ENCODE data around the gene SLC35E1. TPM values are rescaled to one million over a fixed set of nuclear protein-coding genes. Genes with fewer than 3 reads are reported as not detected.

Gene SLC35E1
- total RNA-seq, 1 experiment from 2014 or later = 61.0 TPM

GRCh38 chr19:16605115-16605514, 32.9 kb upstream of the SLC35E1 start:
- Histone ChIP-seq H3K27me3 (ENCODE audit: insufficient read depth, low read depth) (no peaks in the 10 kb centered on the region), H3K36me3 (ENCODE audit: low read depth) (no peaks in the 10 kb centered on the region), H2AFZ (no peak overlapping the region), H3K4me2 (no peak overlapping the region), H3K9me3 (ENCODE audit: insufficient read depth, low read depth) (no peaks in the 10 kb centered on the region), H3K27ac (no peak overlapping the region), H4K20me1 (ENCODE audit: insufficient read depth) (peaks cover 94% of the 10 kb centered on the region), H3F3A (ENCODE audit: insufficient read depth, low read depth) (peaks cover 16% of the 10 kb centered on the region), H3K9me2 (ENCODE audit: insufficient read depth) (no peaks in the 10 kb centered on the region), H3K79me2 (ENCODE audit: low read depth) (peaks cover 96% of the 10 kb centered on the region), H3K4me3 (no peak overlapping the region), H3K4me1 (replicated peaks; ENCODE audit: insufficient read depth) (no peaks in the 10 kb centered on the region)
- DNase-seq = no peak
- intact Hi-C loops (cut with micrococcal nuclease; ENCODE audit: unreplicated experiment) = no loop called here
- ChIA-PET POLR2A (ENCODE audit: unreplicated experiment) (interaction anchor here (0.6 kb wide), 1 partner anchor 662 kb away, joined by 3 read pairs; no protein-coding TSS in a partner anchor), CTCF (no interaction called here)
- no TSS peak for BruUV-seq (replicated peaks)
- no peak for TF ChIP-seq EZH2 (IDR thresholded peaks at IDR 0.05; ENCODE audit: low read depth)
- TF ChIP-seq, protein P1, sequence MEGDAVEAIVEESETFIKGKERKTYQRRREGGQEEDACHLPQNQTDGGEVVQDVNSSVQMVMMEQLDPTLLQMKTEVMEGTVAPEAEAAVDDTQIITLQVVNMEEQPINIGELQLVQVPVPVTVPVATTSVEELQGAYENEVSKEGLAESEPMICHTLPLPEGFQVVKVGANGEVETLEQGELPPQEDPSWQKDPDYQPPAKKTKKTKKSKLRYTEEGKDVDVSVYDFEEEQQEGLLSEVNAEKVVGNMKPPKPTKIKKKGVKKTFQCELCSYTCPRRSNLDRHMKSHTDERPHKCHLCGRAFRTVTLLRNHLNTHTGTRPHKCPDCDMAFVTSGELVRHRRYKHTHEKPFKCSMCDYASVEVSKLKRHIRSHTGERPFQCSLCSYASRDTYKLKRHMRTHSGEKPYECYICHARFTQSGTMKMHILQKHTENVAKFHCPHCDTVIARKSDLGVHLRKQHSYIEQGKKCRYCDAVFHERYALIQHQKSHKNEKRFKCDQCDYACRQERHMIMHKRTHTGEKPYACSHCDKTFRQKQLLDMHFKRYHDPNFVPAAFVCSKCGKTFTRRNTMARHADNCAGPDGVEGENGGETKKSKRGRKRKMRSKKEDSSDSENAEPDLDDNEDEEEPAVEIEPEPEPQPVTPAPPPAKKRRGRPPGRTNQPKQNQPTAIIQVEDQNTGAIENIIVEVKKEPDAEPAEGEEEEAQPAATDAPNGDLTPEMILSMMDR (conservative IDR thresholded peaks at IDR 0.05) = no peak

- no peak overlapping the region for H3K4me2 ChIP-seq
- H3K4me1 ChIP-seq (replicated peaks; ENCODE audit: insufficient read depth) = no peaks in the 10 kb centered on the region
- no peak for DNase-seq
- H3K27ac ChIP-seq = no peak overlapping the region
- TF ChIP-seq, protein P1 (conservative IDR thresholded peaks at IDR 0.05) = no peak
- no peak for TF ChIP-seq EZH2 (IDR thresholded peaks at IDR 0.05; ENCODE audit: low read depth)
- no peak overlapping the region for H3K4me3 ChIP-seq
- ChIA-PET POLR2A (ENCODE audit: unreplicated experiment) (interaction anchor here (0.6 kb wide), 1 partner anchor 662 kb away, joined by 3 read pairs; no protein-coding TSS in a partner anchor), CTCF (no interaction called here)
- no TSS peak for BruUV-seq (replicated peaks)
- no peaks in the 10 kb centered on the region for H3K27me3 ChIP-seq (ENCODE audit: insufficient read depth, low read depth)
- H2AFZ ChIP-seq = no peak overlapping the region
- peaks cover 12% of the 10 kb centered on the region for H3F3A ChIP-seq (ENCODE audit: insufficient read depth, low read depth)
- H3K9me2 ChIP-seq (ENCODE audit: insufficient read depth) = no peaks in the 10 kb centered on the region
- peaks cover 94% of the 10 kb centered on the region for H4K20me1 ChIP-seq (ENCODE audit: insufficient read depth)
- no peaks in the 10 kb centered on the region for H3K9me3 ChIP-seq (ENCODE audit: insufficient read depth, low read depth)
- no peaks in the 10 kb centered on the region for H3K36me3 ChIP-seq (ENCODE audit: low read depth)
- intact Hi-C loops (cut with micrococcal nuclease; ENCODE audit: unreplicated experiment) = no loop called here
- H3K79me2 ChIP-seq (ENCODE audit: low read depth) = peaks cover 96% of the 10 kb centered on the region
Measured at GRCh38 chr19:16604615-16605014, 32.4 kb upstream of the SLC35E1 start.

GRCh38 chr19:16603090-16603489, 30.9 kb upstream of the SLC35E1 start:
- ChIA-PET CTCF (no interaction called here), POLR2A (ENCODE audit: unreplicated experiment) (no interaction called here)
- no peak for DNase-seq
- Histone ChIP-seq H3K4me1 (replicated peaks; ENCODE audit: insufficient read depth) (no peaks in the 10 kb centered on the region), H3K4me3 (no peak overlapping the region), H3K9me3 (ENCODE audit: insufficient read depth, low read depth) (no peaks in the 10 kb centered on the region), H3K4me2 (no peak overlapping the region), H3K9me2 (ENCODE audit: insufficient read depth) (no peaks in the 10 kb centered on the region), H3K79me2 (ENCODE audit: low read depth) (peaks cover 96% of the 10 kb centered on the region), H3K27ac (no peak overlapping the region), H3K36me3 (ENCODE audit: low read depth) (no peaks in the 10 kb centered on the region), H4K20me1 (ENCODE audit: insufficient read depth) (peaks cover 93% of the 10 kb centered on the region), H3F3A (ENCODE audit: insufficient read depth, low read depth) (no peaks in the 10 kb centered on the region), H2AFZ (no peak overlapping the region), H3K27me3 (ENCODE audit: insufficient read depth, low read depth) (no peaks in the 10 kb centered on the region)
- no TSS peak for BruUV-seq (replicated peaks)
- no peak for TF ChIP-seq EZH2 (IDR thresholded peaks at IDR 0.05; ENCODE audit: low read depth)
- TF ChIP-seq, protein P1 (conservative IDR thresholded peaks at IDR 0.05) = no peak
- intact Hi-C loops (cut with micrococcal nuclease; ENCODE audit: unreplicated experiment) = no loop called here
